Measurements from ENCODE around the gene PMVK. TPM values are rescaled to one million over a fixed set of nuclear protein-coding genes. Genes with fewer than 3 reads are reported as not detected.

The PMVK gene
- total RNA-seq, 2 donors from 2014 or later, result 9.7 to 13.8 TPM

GRCh38 chr1:154975409-154976059 lies 39.0 kb upstream of the PMVK start:
- peaks cover 20 to 39% of the 10 kb centered on the region in 2 donors for H3K4me1 ChIP-seq (ENCODE audit: control insufficient read depth in 1 of 2, low read depth in 2 of 2)
- H3K27me3 ChIP-seq (replicated peaks; ENCODE audit: insufficient read depth), result no peaks in the 10 kb centered on the region
- peak overlapping the region; percentile 98 to 99 for H3K27ac ChIP-seq
- ATAC-seq (ENCODE audit: insufficient number of reproducible peaks, low FRiP score, low read depth) (no peak), DNase-seq (ENCODE audit: low spot score) (no peak)
- peak overlapping the region; percentile 83 for H3K4me3 ChIP-seq
- peaks cover 4% of the 10 kb centered on the region for H3K36me3 ChIP-seq
- no peaks in the 10 kb centered on the region for H3K9me3 ChIP-seq
- TF ChIP-seq CTCF (IDR thresholded peaks at IDR 0.05), result no peak

- no peak for TF ChIP-seq CTCF (IDR thresholded peaks at IDR 0.05)
- DNase-seq (ENCODE audit: low spot score) (peak; percentile 85), ATAC-seq (ENCODE audit: insufficient number of reproducible peaks, low FRiP score, low read depth) (peak; percentile 32)
- H3K4me1 ChIP-seq (ENCODE audit: control insufficient read depth in 1 of 2, low read depth in 2 of 2), result peaks cover 25 to 45% of the 10 kb centered on the region in 2 donors
- peaks cover 4% of the 10 kb centered on the region for H3K36me3 ChIP-seq
- peak overlapping the region; percentile 98 to 99 for H3K27ac ChIP-seq
- no peaks in the 10 kb centered on the region for H3K27me3 ChIP-seq (replicated peaks; ENCODE audit: insufficient read depth)
- peak overlapping the region; percentile 83 for H3K4me3 ChIP-seq
- H3K9me3 ChIP-seq, result no peaks in the 10 kb centered on the region
Observed at GRCh38 chr1:154974808-154975408, 38.4 kb upstream of the PMVK start.

DNA sequence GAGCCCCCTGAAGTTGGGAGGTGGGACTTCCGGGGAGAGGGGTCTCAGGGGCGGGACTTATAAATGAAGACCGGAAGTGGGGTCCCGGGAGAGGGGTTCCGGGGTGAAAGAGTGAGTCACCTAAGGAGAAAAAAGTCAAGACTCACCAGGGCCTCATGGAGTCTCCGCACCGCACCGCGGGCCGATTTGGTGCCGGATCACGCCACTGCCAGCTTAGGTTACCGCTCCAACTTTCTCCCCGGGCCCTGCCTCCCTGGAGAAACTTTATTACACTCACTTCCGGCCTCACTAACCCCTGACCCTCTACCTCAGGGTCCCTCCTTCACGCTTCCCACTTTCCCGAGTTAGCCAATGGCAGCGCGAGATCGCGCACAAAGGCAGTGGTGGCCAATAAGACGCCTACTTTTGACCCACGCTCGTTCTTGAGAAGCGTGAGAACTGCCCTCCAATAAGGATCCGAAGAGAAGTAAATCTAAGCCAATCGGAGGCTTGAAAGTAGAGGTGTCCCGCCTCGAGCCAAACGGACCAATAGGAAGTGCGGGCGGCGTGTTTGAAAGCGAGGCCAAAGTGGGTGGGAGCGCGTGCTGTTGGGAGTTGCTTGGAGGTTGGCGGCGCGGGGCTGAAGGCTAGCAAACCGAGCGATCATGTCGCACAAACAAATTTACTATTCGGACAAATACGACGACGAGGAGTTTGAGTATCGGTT lies 37.7 kb upstream of the PMVK start, which contains the start of gene CKS1B:
Gene CKS1B, plus strand, starts transcription at position 580 of the 706 bp plus-strand sequence. Its CDS starts 65 bp downstream, at position 645.
- no peaks in the 10 kb centered on the region for H3K27me3 ChIP-seq (replicated peaks; ENCODE audit: insufficient read depth)
- no peaks in the 10 kb centered on the region for H3K36me3 ChIP-seq
- peak within 1 kb of the TSS; percentile 83 for H3K4me3 ChIP-seq
- no peaks in the 10 kb centered on the region for H3K9me3 ChIP-seq
- peak; percentile 89 for ATAC-seq (ENCODE audit: insufficient number of reproducible peaks, low FRiP score, low read depth)
- peaks cover 31 to 52% of the 10 kb centered on the region in 2 donors for H3K4me1 ChIP-seq (ENCODE audit: control insufficient read depth in 1 of 2, low read depth in 2 of 2)
- peak within 1 kb of the TSS; percentile 98 to 99 for H3K27ac ChIP-seq
- peak; percentile 95 for DNase-seq (ENCODE audit: low spot score)
- TF ChIP-seq CTCF (IDR thresholded peaks at IDR 0.05), result no peak

DNA sequence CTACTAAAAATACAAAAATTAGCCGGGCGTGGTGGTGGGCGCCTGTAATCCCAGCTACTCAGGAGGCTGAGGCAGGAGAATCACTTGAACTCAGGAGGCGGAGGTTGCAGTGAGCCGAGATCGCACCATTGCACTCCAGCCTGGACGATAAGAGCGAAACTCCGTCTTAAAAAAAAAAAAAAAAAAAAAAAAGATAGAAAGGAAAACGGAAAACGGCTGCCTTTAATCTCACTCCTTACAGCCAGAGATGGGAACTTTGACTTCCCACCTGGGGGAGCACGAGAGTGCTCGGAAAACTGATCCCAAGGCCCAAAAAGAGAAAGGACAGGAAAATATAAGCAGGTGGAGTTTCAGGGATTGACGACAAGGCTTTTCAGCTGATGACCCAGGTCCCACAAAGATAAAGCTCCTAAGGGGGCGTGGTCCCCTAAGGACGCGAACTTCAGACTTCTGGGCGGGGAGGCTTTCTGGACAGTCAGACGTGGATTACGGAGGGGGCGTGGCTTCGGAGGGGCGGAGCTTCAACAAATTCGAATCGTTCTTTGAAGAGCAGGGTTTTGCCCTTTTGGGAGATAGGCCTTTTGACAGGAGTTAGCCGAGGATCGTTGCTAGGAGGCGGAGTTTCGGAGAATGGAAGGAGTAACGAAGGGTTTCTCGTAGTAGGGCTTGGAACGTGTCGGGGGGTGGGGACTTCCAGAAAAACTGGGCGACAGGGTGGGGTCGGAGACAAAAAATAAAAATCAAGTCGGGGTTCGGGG lies 37.0 kb upstream of the PMVK start:
- Histone ChIP-seq H3K27me3 (replicated peaks; ENCODE audit: insufficient read depth) (no peaks in the 10 kb centered on the region), H3K27ac (peak overlapping the region; percentile 98 to 99), H3K36me3 (no peaks in the 10 kb centered on the region), H3K9me3 (no peaks in the 10 kb centered on the region), H3K4me1 (ENCODE audit: control insufficient read depth in 1 of 2, low read depth in 2 of 2) (peaks cover 36 to 59% of the 10 kb centered on the region in 2 donors), H3K4me3 (peak overlapping the region; percentile 83)
- DNase-seq (ENCODE audit: low spot score) (peak; percentile 96), ATAC-seq (ENCODE audit: insufficient number of reproducible peaks, low FRiP score, low read depth) (peak; percentile 38)
- TF ChIP-seq CTCF (IDR thresholded peaks at IDR 0.05), result no peak
